Measurements from ENCODE around the gene STK32A.

Gene STK32A

GRCh38 chr5:147200004-147200403, 34.8 kb upstream of the STK32A start:
- no peak for DNase-seq (ENCODE audit: low read depth)
- no peak for TF ChIP-seq CTCF (IDR thresholded peaks at IDR 0.05; ENCODE audit: low read depth, low read length, missing control alignments)
- in situ Hi-C loops (cut with HindIII; ENCODE audit: low sequenced_read_pairs), result no loop called here
- H3K4me3 ChIP-seq (ENCODE audit: low read depth, low read length), result no peak overlapping the region

- no peak for DNase-seq (ENCODE audit: low read depth)
- TF ChIP-seq CTCF (IDR thresholded peaks at IDR 0.05; ENCODE audit: low read depth, low read length, missing control alignments), result no peak
- no peak overlapping the region for H3K4me3 ChIP-seq (ENCODE audit: low read depth, low read length)
- in situ Hi-C loops (cut with HindIII; ENCODE audit: low sequenced_read_pairs), result no loop called here
These were observed 31.6 kb upstream of the STK32A start for GRCh38 chr5:147203213-147203612.

- no peak for TF ChIP-seq CTCF (IDR thresholded peaks at IDR 0.05; ENCODE audit: low read depth, low read length, missing control alignments)
- DNase-seq (ENCODE audit: low read depth), result no peak
- no peak overlapping the region for H3K4me3 ChIP-seq (ENCODE audit: low read depth, low read length)
- in situ Hi-C loops (cut with HindIII; ENCODE audit: low sequenced_read_pairs), result no loop called here
These were observed 30.2 kb upstream of the STK32A start for GRCh38 chr5:147204576-147204975.

- no peak for TF ChIP-seq CTCF (IDR thresholded peaks at IDR 0.05; ENCODE audit: low read depth, low read length, missing control alignments)
- in situ Hi-C loops (cut with HindIII; ENCODE audit: low sequenced_read_pairs), result no loop called here
- DNase-seq (ENCODE audit: low read depth), result no peak
- H3K4me3 ChIP-seq (ENCODE audit: low read depth, low read length), result no peak overlapping the region
These were observed 26.7 kb upstream of the STK32A start for GRCh38 chr5:147208134-147208533.

- no peak overlapping the region for H3K4me3 ChIP-seq (ENCODE audit: low read depth, low read length)
- no peak for DNase-seq (ENCODE audit: low read depth)
- in situ Hi-C loops (cut with HindIII; ENCODE audit: low sequenced_read_pairs), result no loop called here
- no peak for TF ChIP-seq CTCF (IDR thresholded peaks at IDR 0.05; ENCODE audit: low read depth, low read length, missing control alignments)
These were observed 18.2 kb upstream of the STK32A start for GRCh38 chr5:147216552-147217154.

- in situ Hi-C loops (cut with HindIII; ENCODE audit: low sequenced_read_pairs), result no loop called here
- peak; percentile 33 for DNase-seq (ENCODE audit: low read depth)
- no peak for TF ChIP-seq CTCF (IDR thresholded peaks at IDR 0.05; ENCODE audit: low read depth, low read length, missing control alignments)
- H3K4me3 ChIP-seq (ENCODE audit: low read depth, low read length), result no peak overlapping the region
These were observed 11.5 kb upstream of the STK32A start for GRCh38 chr5:147223343-147223742.
